OCI-LY7 (cell line): Measurements from ENCODE around the gene MYH7.
"Not testable (repeated sequence)": the region's sequence is repeated elsewhere in the genome, so short reads cannot be mapped to it uniquely, and the experiment has no call there.

ENCODE experiments used
- CTCF ChIP-seq: fragments of 200-600 bp; sonication (generic); conservative IDR thresholded peaks from 2 replicates; pipeline ENCODE4 v1.5.1; 2014; ENCODE audit warnings: mild to moderate bottlenecking, antibody characterized with exemption, low read length, moderate library complexity, mixed read lengths
- EZH2phosphoT487 ChIP-seq: fragments of 200-600 bp; sonication (generic); IDR thresholded peaks from 2 replicates; pipeline ENCODE4 v1.6.1; 2018; ENCODE audit warnings: low read depth, borderline replicate concordance, mild to moderate bottlenecking, mixed run types, antibody characterized with exemption, low read length, moderate library complexity, mixed read lengths

GRCh38 chr14:23419646-23420045, 15.8 kb downstream of the MYH7 start:
- not testable (repeated sequence) for TF ChIP-seq CTCF, EZH2phosphoT487
